Ascending aorta (tissue), 2 donors: ENCODE measurements around the gene TSHZ3. TPM values are rescaled to one million over a fixed set of nuclear protein-coding genes. Genes with fewer than 3 reads are reported as not detected.

Experiments
- DNase-seq, 2 donors: peaks; one replicate each; pipeline ENCODE4 v3.0.0-alpha.2; 2019; ENCODE audit warnings: low spot score in 2 of 2
- H3K27ac ChIP-seq, 2 donors: fragments of 200-600 bp; sonication (generic); one replicate each; pipeline ENCODE4 v1.5.1; 2016 to 2017; ENCODE audit warnings: mild to moderate bottlenecking in 1 of 2
- H3K27me3 ChIP-seq: fragments of 200-600 bp; sonication (generic); one replicate; pipeline ENCODE4 v1.5.1; 2017
- H3K36me3 ChIP-seq, 2 donors: fragments of 200-600 bp; sonication (generic); one replicate each; pipeline ENCODE4 v1.5.1; 2016
- H3K4me1 ChIP-seq, 2 donors: fragments of 200-600 bp; sonication (generic); one replicate each; pipeline ENCODE4 v1.5.1; 2016 to 2017; ENCODE audit warnings: mild to moderate bottlenecking in 1 of 2
- H3K4me3 ChIP-seq, 2 donors: fragments of 200-600 bp; sonication (generic); one replicate each; pipeline ENCODE4 v1.5.1; 2016 to 2017; ENCODE audit warnings: mild to moderate bottlenecking in 1 of 2
- H3K9me3 ChIP-seq, 2 donors: fragments of 200-600 bp; sonication (generic); one replicate each; pipeline ENCODE4 v1.5.1; 2016
- intact Hi-C: fragments of 100-400 bp; cut with DNase I; formaldehyde crosslinking; loops from one replicate; pipeline ENCODE4 v1.15.1; 2023
- total RNA-seq: library from RNA; depleted of rRNA; stranded (reverse); fragments of >200 nt; gene quantifications from one replicate; pipeline ENCODE4 v1.1.0, GENCODE V29; 2016
- TF ChIP-seq, protein P1 (sequence below), 3 experiments: fragments of 200-600 bp in 2 of 3; fragments of 450-650 bp in 1 of 3; sonication (generic) in 2 of 3; IDR thresholded peaks; one replicate each; pipeline ENCODE4 v1.5.1; 2016 to 2019; ENCODE audit warnings: antibody characterized with exemption in 3 of 3, mild to moderate bottlenecking in 1 of 3, moderate library complexity in 1 of 3

TSHZ3 gene
- total RNA-seq, 1 donor from 2014 or later: 9.9 TPM

DNA sequence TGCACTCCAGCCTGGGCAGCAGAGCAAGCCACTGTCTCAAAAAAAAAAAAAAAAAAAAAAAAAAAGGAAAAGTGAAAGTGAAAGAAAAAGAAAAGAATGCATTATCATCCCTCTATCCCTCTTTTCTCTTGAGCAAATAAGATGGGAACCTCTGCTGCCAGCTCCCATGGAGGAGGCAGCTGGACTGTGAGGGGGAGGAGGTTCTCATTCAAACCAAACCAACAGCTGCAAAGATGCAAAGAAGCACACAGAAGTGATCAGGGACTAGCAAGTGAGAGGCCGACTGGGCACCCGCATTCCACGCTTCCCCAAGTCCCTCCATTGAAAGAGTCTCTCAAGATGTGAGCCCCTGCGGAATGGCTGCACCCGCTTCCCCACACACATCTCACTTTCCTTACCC is 63.5 kb downstream of the TSHZ3 start:
- peak in 1 of 2 donors; percentile 48 for DNase-seq
- TF ChIP-seq, protein P1, sequence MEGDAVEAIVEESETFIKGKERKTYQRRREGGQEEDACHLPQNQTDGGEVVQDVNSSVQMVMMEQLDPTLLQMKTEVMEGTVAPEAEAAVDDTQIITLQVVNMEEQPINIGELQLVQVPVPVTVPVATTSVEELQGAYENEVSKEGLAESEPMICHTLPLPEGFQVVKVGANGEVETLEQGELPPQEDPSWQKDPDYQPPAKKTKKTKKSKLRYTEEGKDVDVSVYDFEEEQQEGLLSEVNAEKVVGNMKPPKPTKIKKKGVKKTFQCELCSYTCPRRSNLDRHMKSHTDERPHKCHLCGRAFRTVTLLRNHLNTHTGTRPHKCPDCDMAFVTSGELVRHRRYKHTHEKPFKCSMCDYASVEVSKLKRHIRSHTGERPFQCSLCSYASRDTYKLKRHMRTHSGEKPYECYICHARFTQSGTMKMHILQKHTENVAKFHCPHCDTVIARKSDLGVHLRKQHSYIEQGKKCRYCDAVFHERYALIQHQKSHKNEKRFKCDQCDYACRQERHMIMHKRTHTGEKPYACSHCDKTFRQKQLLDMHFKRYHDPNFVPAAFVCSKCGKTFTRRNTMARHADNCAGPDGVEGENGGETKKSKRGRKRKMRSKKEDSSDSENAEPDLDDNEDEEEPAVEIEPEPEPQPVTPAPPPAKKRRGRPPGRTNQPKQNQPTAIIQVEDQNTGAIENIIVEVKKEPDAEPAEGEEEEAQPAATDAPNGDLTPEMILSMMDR (IDR thresholded peaks at IDR 0.05): no peak
- intact Hi-C loops: no loop called here

DNA sequence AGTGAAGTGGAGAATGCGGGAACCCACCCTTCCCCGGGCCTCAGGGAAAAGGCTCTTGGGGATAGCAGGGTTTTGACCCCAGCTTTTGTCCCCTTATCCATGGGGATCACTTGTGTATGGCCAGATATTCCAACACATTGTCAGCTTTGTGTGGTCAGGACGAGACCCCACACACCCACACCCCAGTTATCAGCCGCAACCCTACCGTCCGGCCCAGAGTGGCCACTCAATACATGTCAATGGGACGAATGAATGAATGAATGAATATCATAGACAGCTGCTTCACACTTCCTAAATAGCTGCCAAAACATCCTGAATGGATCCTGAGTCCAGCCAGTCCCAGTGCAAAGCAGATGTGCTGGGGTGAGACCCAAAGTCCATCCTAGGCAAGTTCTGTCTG is 64.6 kb downstream of the TSHZ3 start:
- intact Hi-C loops: no loop called here
- DNase-seq: peak in 1 of 2 donors; percentile 25
- Histone ChIP-seq H3K27me3 (no peaks in the 10 kb centered on the region), H3K4me1 (no peaks in the 10 kb centered on the region), H3K27ac (no peak overlapping the region), H3K9me3 (no peaks in the 10 kb centered on the region), H3K4me3 (no peak overlapping the region), H3K36me3 (no peaks in the 10 kb centered on the region)
- TF ChIP-seq, protein P1 (IDR thresholded peaks at IDR 0.05): no peak

More for the DNA sequence above, 63.5 kb downstream of the TSHZ3 start:
- Histone ChIP-seq H3K27me3 (no peaks in the 10 kb centered on the region), H3K4me3 (no peak overlapping the region), H3K27ac (no peak overlapping the region), H3K9me3 (no peaks in the 10 kb centered on the region), H3K4me1 (no peaks in the 10 kb centered on the region), H3K36me3 (no peaks in the 10 kb centered on the region)

DNA sequence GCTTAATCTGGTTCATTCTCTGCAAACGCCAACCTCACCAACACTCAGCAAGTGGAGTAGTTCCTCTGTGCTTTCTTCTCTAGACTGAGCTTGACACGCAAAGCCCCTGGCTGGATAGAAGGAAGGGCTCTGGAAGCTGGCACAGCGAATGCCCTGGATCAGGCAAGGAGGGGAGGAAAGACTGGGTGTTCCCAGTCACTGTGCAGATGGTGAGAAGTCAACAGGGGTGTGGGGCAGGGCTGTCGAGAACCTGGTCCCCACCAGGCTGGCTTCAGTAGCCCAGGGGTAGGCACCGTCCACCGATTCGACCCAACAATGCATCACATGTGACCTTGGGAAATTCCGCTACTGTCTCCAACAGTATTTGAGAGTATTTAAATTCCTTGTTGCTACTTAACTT is 65.5 kb downstream of the TSHZ3 start:
- H3K27ac ChIP-seq: no peak overlapping the region
- DNase-seq: peak in 1 of 2 donors; percentile 34
- H3K36me3 ChIP-seq: peaks cover 5 to 9% of the 10 kb centered on the region in 2 donors
- H3K27me3 ChIP-seq: no peaks in the 10 kb centered on the region
- no peaks in the 10 kb centered on the region for H3K9me3 ChIP-seq
- intact Hi-C loops: no loop called here
- TF ChIP-seq, protein P1 (IDR thresholded peaks at IDR 0.05): no peak
- no peak overlapping the region for H3K4me3 ChIP-seq
- H3K4me1 ChIP-seq: no peaks in the 10 kb centered on the region

DNA sequence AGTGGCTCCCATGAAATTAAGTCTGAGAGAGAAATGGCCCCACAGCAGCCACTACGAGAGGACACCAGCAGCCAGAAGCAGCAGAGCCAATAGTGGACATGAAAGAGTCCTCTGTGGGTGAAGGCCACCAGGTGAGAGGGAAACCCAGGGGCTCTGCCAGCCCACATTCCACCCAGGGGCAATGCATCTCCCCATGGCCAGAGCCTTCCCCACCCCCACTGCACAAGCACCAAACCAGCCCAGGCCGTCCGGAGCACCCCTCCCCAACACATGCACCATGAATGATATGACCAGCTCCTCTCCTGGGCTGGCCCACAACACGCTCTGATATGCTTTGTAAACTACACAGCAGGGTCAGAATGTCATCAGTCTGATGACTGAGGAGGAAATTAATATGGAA is 66.9 kb downstream of the TSHZ3 start:
- Histone ChIP-seq H3K36me3 (peaks cover 18 to 22% of the 10 kb centered on the region in 2 donors), H3K4me3 (no peak overlapping the region), H3K9me3 (no peaks in the 10 kb centered on the region), H3K27ac (no peak overlapping the region), H3K27me3 (no peaks in the 10 kb centered on the region), H3K4me1 (no peaks in the 10 kb centered on the region)
- TF ChIP-seq, protein P1 (IDR thresholded peaks at IDR 0.05): no peak
- intact Hi-C loops: no loop called here
- DNase-seq: peak in 1 of 2 donors; percentile 42

DNA sequence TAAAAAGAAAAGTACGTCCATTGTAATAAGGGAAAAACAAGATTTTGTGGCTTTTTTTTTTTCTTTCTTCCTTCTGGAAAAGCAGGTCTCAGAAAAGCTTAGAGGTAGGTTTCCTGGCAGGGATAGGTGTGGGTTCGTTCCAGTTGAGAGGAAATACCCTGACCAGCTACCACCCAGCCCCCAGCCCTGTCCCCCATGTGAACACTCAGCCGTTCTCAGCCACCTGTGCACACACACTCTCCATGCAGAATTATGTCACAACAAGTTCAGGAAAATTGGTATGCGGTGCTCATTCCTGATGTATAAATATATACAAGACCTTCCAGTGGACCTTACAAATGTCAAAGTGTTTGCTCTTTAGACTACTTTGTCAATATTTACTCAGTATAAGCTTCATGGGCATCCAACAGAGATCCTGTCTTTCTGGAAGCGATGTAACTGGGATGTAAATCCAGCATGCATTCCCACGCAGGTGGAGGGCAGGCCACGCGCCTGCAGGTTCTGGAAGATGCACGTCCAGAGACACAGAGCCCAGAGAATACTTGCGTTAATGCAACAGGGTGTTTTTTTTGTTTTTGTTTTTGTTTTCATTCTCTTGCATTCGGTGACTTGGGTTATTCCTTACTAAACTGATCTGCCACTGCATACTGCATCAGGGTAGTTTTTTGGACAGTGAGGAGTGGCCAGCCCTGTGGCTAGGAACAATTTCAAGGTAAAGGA is 68.8 kb downstream of the TSHZ3 start:
- TF ChIP-seq, protein P1 (IDR thresholded peaks at IDR 0.05): no peak
- H3K36me3 ChIP-seq: peaks cover 23 to 28% of the 10 kb centered on the region in 2 donors
- intact Hi-C loops: no loop called here
- peak in 1 of 2 donors; percentile 38 for DNase-seq
- no peaks in the 10 kb centered on the region for H3K9me3 ChIP-seq
- no peaks in the 10 kb centered on the region for H3K27me3 ChIP-seq
- H3K4me3 ChIP-seq: no peak overlapping the region
- no peaks in the 10 kb centered on the region for H3K4me1 ChIP-seq
- no peak overlapping the region for H3K27ac ChIP-seq
